ENCODE results near the gene PIK3IP1.

GRCh38 chr22:31244046-31244942 lies 48.0 kb downstream of the PIK3IP1 start:
- TF ChIP-seq, protein P1, sequence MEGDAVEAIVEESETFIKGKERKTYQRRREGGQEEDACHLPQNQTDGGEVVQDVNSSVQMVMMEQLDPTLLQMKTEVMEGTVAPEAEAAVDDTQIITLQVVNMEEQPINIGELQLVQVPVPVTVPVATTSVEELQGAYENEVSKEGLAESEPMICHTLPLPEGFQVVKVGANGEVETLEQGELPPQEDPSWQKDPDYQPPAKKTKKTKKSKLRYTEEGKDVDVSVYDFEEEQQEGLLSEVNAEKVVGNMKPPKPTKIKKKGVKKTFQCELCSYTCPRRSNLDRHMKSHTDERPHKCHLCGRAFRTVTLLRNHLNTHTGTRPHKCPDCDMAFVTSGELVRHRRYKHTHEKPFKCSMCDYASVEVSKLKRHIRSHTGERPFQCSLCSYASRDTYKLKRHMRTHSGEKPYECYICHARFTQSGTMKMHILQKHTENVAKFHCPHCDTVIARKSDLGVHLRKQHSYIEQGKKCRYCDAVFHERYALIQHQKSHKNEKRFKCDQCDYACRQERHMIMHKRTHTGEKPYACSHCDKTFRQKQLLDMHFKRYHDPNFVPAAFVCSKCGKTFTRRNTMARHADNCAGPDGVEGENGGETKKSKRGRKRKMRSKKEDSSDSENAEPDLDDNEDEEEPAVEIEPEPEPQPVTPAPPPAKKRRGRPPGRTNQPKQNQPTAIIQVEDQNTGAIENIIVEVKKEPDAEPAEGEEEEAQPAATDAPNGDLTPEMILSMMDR (conservative IDR thresholded peaks at IDR 0.05; ENCODE audit: low read length) = no peak
- no peak for TF ChIP-seq EZH2phosphoT487 (IDR thresholded peaks at IDR 0.05; ENCODE audit: borderline replicate concordance)
